Fibroblast of mammary gland (primary cell): ENCODE results near the gene TMEM86B.

Source experiments
- DNase-seq: peaks from one replicate; pipeline ENCODE4 v3.0.0-alpha.2; 2010; ENCODE audit warnings: low read depth
- H3K4me3 ChIP-seq: 2 replicates; pipeline ENCODE4 v1.5.1; 2011; ENCODE audit warnings: low read depth, mild to moderate bottlenecking, low read length, moderate library complexity; ENCODE audit not compliant: control insufficient read depth
- TF ChIP-seq, protein P1 (sequence below): conservative IDR thresholded peaks from 2 replicates; pipeline ENCODE4 v1.5.1; 2011; ENCODE audit warnings: low read depth, low read length, inconsistent platforms; ENCODE audit not compliant: control insufficient read depth, insufficient read depth

Gene TMEM86B

DNA sequence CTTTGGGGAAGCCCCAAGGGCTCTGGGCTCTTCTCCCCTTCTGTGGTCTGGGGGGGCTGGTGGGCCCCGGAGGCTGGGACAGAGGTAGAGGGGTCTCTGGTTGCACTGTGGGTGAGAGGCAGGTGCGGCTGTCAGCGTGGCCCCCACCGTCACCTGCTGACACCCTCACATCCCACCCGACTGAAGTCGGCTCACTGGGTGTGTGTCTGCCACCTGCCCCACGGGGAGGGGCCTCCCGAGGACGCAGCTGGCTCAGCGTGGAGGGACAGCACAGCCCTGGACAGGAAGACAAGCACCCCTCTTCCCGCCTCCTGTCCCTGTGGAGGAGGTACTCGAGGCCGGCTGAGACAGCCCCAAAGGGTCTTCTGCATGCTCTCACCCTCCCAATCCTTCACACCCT, 2.2 kb upstream of the TMEM86B start:
- TF ChIP-seq, protein P1, sequence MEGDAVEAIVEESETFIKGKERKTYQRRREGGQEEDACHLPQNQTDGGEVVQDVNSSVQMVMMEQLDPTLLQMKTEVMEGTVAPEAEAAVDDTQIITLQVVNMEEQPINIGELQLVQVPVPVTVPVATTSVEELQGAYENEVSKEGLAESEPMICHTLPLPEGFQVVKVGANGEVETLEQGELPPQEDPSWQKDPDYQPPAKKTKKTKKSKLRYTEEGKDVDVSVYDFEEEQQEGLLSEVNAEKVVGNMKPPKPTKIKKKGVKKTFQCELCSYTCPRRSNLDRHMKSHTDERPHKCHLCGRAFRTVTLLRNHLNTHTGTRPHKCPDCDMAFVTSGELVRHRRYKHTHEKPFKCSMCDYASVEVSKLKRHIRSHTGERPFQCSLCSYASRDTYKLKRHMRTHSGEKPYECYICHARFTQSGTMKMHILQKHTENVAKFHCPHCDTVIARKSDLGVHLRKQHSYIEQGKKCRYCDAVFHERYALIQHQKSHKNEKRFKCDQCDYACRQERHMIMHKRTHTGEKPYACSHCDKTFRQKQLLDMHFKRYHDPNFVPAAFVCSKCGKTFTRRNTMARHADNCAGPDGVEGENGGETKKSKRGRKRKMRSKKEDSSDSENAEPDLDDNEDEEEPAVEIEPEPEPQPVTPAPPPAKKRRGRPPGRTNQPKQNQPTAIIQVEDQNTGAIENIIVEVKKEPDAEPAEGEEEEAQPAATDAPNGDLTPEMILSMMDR = no peak
- no peak for DNase-seq
- no peak overlapping the region for H3K4me3 ChIP-seq

DNA sequence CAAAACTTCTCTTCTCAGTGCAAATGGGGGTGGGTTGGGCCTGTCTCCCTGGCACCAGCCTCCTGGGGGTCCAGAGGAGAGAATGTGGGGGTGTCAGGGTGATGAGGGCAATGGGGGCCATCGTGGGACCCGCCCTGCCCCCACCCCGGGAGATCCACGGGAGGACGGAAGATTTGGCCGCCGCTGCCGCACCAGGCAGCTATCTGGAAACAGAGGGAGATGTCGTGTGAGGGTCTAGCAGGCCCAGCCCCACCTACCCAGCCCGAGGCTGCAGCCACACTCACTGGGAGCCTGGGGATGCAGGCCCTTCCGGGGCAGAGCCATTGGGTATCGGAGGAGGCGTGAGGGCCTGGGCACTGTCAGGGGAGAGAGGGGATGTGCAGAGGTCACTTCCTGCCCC, 1.8 kb upstream of the TMEM86B start:
- DNase-seq = no peak
- TF ChIP-seq, protein P1 = no peak
- H3K4me3 ChIP-seq = no peak overlapping the region

DNA sequence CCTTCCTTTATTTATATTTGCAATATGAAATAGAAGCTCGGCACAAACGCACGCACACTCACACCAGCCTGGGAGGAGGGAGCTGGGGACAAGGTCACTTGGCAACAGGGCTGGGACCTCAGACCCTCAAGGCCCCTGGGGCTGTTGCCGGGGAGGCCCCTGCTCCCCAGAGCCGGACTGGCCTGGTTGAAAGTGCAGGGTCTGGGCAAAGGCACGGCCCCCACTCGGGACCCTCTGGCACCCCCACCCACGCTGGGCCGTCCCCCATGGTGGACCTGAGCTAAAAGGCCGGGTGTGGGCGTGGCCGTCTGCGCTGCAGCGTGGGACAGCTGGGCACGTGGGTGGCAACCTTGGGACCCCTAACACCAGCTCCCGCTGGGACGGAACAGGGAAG, 1.2 kb upstream of the TMEM86B start:
- no peak for DNase-seq
- H3K4me3 ChIP-seq = no peak overlapping the region
- TF ChIP-seq, protein P1 = no peak

DNA sequence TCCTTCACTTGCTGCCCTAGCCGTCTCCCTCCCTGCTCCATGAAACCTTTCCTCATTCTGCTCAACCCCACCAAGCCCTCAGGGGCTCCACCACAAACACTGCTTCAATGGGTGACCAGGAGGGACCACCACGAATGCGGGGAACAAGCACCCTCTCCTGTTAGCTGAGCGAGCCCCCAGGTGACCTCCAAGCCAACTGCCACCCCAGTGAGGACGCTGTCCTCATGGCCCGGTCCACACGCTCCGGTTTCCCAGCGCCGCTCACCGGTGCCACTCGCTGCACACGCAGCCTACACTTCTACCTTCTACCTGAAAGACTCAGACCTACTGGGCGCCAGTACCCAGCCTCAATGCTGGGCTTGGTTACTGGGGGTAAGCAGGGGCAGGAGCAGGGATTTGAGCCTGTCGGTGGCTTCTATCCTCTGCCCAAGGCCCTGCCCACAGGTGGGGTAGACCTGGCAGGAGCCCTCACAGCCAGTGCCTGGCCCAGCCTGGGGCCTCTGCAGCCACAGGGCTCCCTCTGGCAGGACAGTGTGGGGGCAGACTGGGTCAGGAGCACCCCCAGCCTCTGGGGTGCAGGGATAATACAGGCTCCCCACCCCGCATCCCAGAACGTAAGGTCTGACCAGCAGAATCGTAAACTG, 704 bp upstream of the TMEM86B start:
- DNase-seq = no peak
- no peak overlapping the region for H3K4me3 ChIP-seq
- TF ChIP-seq, protein P1 = no peak

DNA sequence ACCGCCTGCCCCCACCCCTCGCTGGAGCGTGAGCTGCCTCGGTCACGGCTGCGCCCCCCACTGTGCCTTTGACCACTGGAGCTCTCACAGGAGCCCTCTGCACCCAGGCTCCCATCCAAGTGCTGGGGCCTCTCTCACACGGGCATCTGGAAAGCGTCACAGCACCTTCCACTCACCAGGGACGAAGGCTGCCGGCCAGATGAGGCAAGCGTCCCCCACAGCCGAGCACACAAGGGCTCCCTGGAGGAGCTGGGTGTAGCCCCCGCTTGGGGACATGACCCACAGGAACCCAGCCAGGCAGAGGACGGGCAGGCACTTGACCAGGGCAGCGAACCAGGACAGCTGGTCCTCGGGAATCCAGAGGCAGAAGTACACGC, 560 bp downstream of the TMEM86B start:
- H3K4me3 ChIP-seq = no peak overlapping the region
- TF ChIP-seq, protein P1 = no peak
- DNase-seq = no peak

DNA sequence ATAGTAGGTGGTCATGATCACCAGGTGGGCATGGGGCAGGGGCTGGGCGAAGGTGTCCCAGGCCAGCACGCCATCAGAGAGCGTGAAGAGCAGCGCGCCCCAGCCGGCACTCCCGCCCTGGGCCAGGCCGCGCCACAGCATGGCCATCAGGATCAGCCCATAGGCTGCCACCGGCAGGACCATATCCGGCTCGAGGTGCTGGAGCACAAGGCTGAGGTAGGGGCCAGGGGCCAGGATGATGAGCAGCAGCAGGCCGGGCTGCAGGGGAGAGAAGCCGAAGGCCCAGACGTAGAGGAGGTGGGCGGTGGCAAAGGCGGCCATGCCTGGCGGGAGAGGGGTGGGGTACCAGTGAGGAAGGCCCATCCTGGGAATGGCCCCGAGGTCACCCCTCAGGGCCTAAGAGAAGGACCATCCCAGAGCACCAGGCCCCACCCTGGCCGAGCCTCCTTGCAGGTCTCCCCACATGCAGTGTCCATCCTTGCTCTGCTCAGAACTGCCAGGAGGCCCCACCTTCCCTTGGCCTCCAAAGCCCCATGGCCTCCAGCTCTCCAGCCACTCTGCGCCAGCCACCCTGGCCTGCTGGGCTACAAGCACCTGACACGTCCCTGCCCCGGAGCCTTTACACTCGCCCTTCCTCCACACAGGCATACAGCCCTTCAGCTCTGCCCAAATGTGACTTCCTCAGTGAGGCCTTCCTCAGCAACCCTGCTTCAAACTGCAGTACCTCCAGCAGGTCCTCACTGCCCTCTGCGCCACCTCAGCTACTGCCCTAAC, 1.1 kb downstream of the TMEM86B start:
- TF ChIP-seq, protein P1 = no peak
- no peak for DNase-seq
- H3K4me3 ChIP-seq = no peak overlapping the region
